ENCODE results near the gene SETD7. TPM values are rescaled to one million over a fixed set of nuclear protein-coding genes. Genes with fewer than 3 reads are reported as not detected.

Gene SETD7
- total and polyA plus RNA-seq, 2 of the 4 experiments (the other 2 are of a cell fraction): 17.0 to 46.6 TPM

DNA sequence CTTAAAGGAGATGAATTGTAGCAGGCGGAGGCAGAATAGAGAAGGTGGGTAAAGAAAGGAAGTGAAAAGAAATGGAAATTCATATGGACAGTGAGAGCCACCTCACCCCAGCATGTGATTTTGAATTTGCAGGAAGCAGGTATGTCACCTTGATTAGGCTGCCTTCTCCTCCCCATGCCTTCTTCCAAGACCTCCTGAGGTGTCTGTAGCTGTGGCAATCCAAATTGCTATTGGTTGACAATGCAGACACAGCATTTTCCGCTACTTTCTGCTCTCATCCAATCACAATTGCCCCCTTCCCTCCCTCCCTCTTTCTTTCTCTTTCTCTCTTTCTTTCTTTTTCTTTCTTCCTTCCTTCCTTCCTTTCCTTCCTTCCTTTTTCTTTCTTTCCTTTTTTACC is 63.6 kb downstream of the SETD7 start:
- H3K23ac ChIP-seq (ENCODE audit: low read depth, low read length): no peak overlapping the region
- H3K9me1 ChIP-seq (ENCODE audit: insufficient read depth, low read length): no peaks in the 10 kb centered on the region
- no peaks in the 10 kb centered on the region for H3K27me3 ChIP-seq (ENCODE audit: control insufficient read depth, insufficient read depth, low read length)
- no peak overlapping the region for H3K14ac ChIP-seq (replicated peaks; ENCODE audit: low read depth, low read length)
- H2AK9ac ChIP-seq (replicated peaks; ENCODE audit: low read depth, low read length, poor library complexity): no peak overlapping the region
- no peak for DNase-seq
- H3K9me3 ChIP-seq (ENCODE audit: control insufficient read depth, insufficient read depth, low read length): no peaks in the 10 kb centered on the region
- ATAC-seq (ENCODE audit: low read depth): no peak
- H4K91ac ChIP-seq (ENCODE audit: insufficient read depth, low read depth, low read length): no peak overlapping the region
- no peak overlapping the region for H2AK5ac ChIP-seq (ENCODE audit: low read depth, low read length)
- H3K4me2 ChIP-seq (ENCODE audit: low read depth, low read length): no peak overlapping the region
- H3K18ac ChIP-seq (ENCODE audit: low read depth, low read length): no peak overlapping the region
- H3K4ac ChIP-seq (ENCODE audit: low read depth, low read length): no peak overlapping the region
- intact Hi-C loops (cut with micrococcal nuclease) (no loop called here), dilution Hi-C loops (cut with HindIII; ENCODE audit: low sequenced_read_pairs, unreplicated experiment) (no loop called here), in situ Hi-C loops (cut with MboI; ENCODE audit: low sequenced_read_pairs) (no loop called here)
- H3K56ac ChIP-seq (ENCODE audit: extremely low read depth, insufficient read depth, low read length): no peak overlapping the region
- CTCF ChIA-PET: no interaction called here
- no peak overlapping the region for H3K4me3 ChIP-seq (ENCODE audit: insufficient read depth, low read depth, low read length)
- TF ChIP-seq FOS (IDR thresholded peaks at IDR 0.05; ENCODE audit: low read depth, low read length) (no peak), SMC3 (IDR thresholded peaks at IDR 0.05; ENCODE audit: low read depth, low read length) (no peak), BHLHE40 (IDR thresholded peaks at IDR 0.05; ENCODE audit: low read depth, low read length) (no peak), ELK1 (IDR thresholded peaks at IDR 0.05; ENCODE audit: borderline replicate concordance, low read depth, low read length) (no peak), POLR2A (IDR thresholded peaks at IDR 0.05; ENCODE audit: low read depth, low read length) (no peak), MXI1 (IDR thresholded peaks at IDR 0.05; ENCODE audit: borderline replicate concordance, low read depth, low read length) (no peak), NFE2L2 (IDR thresholded peaks at IDR 0.05; ENCODE audit: low read depth, low read length) (no peak), CHD1 (IDR thresholded peaks at IDR 0.05; ENCODE audit: low read depth, low read length) (no peak), CTCF (conservative IDR thresholded peaks at IDR 0.05; ENCODE audit: low read depth, low read length) (no peak), CEBPB (IDR thresholded peaks at IDR 0.05; ENCODE audit: low read depth, low read length) (no peak)
- TF ChIP-seq, protein P1, sequence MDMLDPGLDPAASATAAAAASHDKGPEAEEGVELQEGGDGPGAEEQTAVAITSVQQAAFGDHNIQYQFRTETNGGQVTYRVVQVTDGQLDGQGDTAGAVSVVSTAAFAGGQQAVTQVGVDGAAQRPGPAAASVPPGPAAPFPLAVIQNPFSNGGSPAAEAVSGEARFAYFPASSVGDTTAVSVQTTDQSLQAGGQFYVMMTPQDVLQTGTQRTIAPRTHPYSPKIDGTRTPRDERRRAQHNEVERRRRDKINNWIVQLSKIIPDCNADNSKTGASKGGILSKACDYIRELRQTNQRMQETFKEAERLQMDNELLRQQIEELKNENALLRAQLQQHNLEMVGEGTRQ (IDR thresholded peaks at IDR 0.05; ENCODE audit: low read depth, low read length): no peak
- H2AFZ ChIP-seq (replicated peaks; ENCODE audit: low read length, poor library complexity): no peak overlapping the region
- H3K4me1 ChIP-seq (ENCODE audit: control insufficient read depth, insufficient read depth, low read length): no peaks in the 10 kb centered on the region
- no peaks in the 10 kb centered on the region for H4K20me1 ChIP-seq (ENCODE audit: insufficient read depth, low read length)
- 92% methylated on average over 2 of the region's 2 CpGs; no CpG with 5 or more reads in 1 of the 2 experiments for WGBS, 2 experiments (ENCODE audit: extremely low coverage in 2 of 2, insufficient read length in 1 of 2)
- H2BK120ac ChIP-seq (ENCODE audit: low read depth, low read length): no peak overlapping the region
- H4K5ac ChIP-seq (ENCODE audit: low read depth, low read length): no peak overlapping the region
- H3K79me1 ChIP-seq (ENCODE audit: low read depth in 1 of 2, low read length in 2 of 2): no peaks in the 10 kb centered on the region
- no peak overlapping the region for H2BK20ac ChIP-seq (ENCODE audit: low read depth, low read length)
- H2BK5ac ChIP-seq (ENCODE audit: low read depth, low read length, poor library complexity, severe bottlenecking): no peak overlapping the region
- H4K8ac ChIP-seq (ENCODE audit: low read depth in 2 of 2, low read length in 2 of 2): no peak overlapping the region
- no peak overlapping the region for H3K27ac ChIP-seq (ENCODE audit: insufficient read depth, low read length)
- H2BK15ac ChIP-seq (ENCODE audit: low read depth, low read length): no peak overlapping the region
- BruUV-seq (replicated peaks): no TSS peak
- H3K9ac ChIP-seq (ENCODE audit: low read depth, low read length): no peak overlapping the region
- POLR2A ChIA-PET (ENCODE audit: unreplicated experiment): no interaction called here
- no peaks in the 10 kb centered on the region for H3K36me3 ChIP-seq (ENCODE audit: control insufficient read depth, insufficient read depth, low read length)
